DMS53 treated with DMSO at 0.1 percent for 48 hours (cell line): ENCODE measurements around the gene PRKAR2B.
A peak's percentile ranks its signal among the peaks of the same experiment; 100 is the strongest.

Source experiments
- DNase-seq: peaks from one replicate; lab custom pipeline; 2025; ENCODE audit not compliant: unreplicated experiment; lab: John Stamatoyannopoulos, UW

The PRKAR2B gene

GRCh38 chr7:107044347-107045194 is at the start of gene PRKAR2B:
PRKAR2B (plus strand) TSS chr7:107044705; CDS start chr7:107044908, 203 bp downstream.
- peak; percentile 88 for DNase-seq

- no peak for DNase-seq
Observed at GRCh38 chr7:106994833-106995232, 49.7 kb upstream of the PRKAR2B start.

GRCh38 chr7:106997487-106998271 is 46.8 kb upstream of the PRKAR2B start:
- DNase-seq, result no peak

GRCh38 chr7:106999023-106999422 is 45.5 kb upstream of the PRKAR2B start:
- DNase-seq, result no peak

GRCh38 chr7:107001490-107001889 is 43.0 kb upstream of the PRKAR2B start:
- DNase-seq, result no peak

- no peak for DNase-seq
Observed at GRCh38 chr7:107002126-107002525, 42.4 kb upstream of the PRKAR2B start.

GRCh38 chr7:107002529-107002998 is 41.9 kb upstream of the PRKAR2B start:
- DNase-seq, result no peak

GRCh38 chr7:107007007-107007891 is 37.3 kb upstream of the PRKAR2B start:
- no peak for DNase-seq

- DNase-seq, result no peak
Observed at GRCh38 chr7:107007892-107008287, 36.6 kb upstream of the PRKAR2B start.

GRCh38 chr7:107009846-107010203 is 34.7 kb upstream of the PRKAR2B start:
- DNase-seq, result no peak

GRCh38 chr7:107012691-107013090 is 31.8 kb upstream of the PRKAR2B start:
- no peak for DNase-seq

- DNase-seq, result no peak
Observed at GRCh38 chr7:107014387-107015023, 30.0 kb upstream of the PRKAR2B start.

GRCh38 chr7:107016312-107016711 is 28.2 kb upstream of the PRKAR2B start:
- no peak for DNase-seq

- DNase-seq, result no peak
Observed at GRCh38 chr7:107017965-107018719, 26.4 kb upstream of the PRKAR2B start.

GRCh38 chr7:107020400-107020799 is 24.1 kb upstream of the PRKAR2B start:
- no peak for DNase-seq

GRCh38 chr7:107021600-107021999 is 22.9 kb upstream of the PRKAR2B start:
- DNase-seq, result no peak

GRCh38 chr7:107023522-107024151 is 20.9 kb upstream of the PRKAR2B start:
- no peak for DNase-seq

- DNase-seq, result no peak
Observed at GRCh38 chr7:107024906-107025305, 19.6 kb upstream of the PRKAR2B start.

GRCh38 chr7:107025449-107026103 is 18.9 kb upstream of the PRKAR2B start:
- DNase-seq, result no peak
